Progenitor cell of endocrine pancreas (in vitro differentiated cells): ENCODE results near the gene THRB. TPM values are rescaled to one million over a fixed set of nuclear protein-coding genes. Genes with fewer than 3 reads are reported as not detected.

Experiments used
- DNase-seq: peaks from one replicate; pipeline ENCODE4 v3.0.0; 2021; ENCODE audit warnings: low spot score; ENCODE audit not compliant: unreplicated experiment
- H3K27ac Mint-ChIP-seq: 2 replicates; pipeline ENCODE4 v1.8.0; 2021; ENCODE audit warnings: mild to moderate bottlenecking, moderate library complexity, mixed read lengths
- H3K27me3 Mint-ChIP-seq: 2 replicates; pipeline ENCODE4 v1.8.0; 2021; ENCODE audit warnings: mixed read lengths
- H3K36me3 Mint-ChIP-seq: 2 replicates; pipeline ENCODE4 v1.8.0; 2022; ENCODE audit warnings: mixed read lengths; ENCODE audit not compliant: insufficient read depth
- H3K4me1 Mint-ChIP-seq: 2 replicates; pipeline ENCODE4 v1.8.0; 2021; ENCODE audit warnings: low read depth, mixed read lengths
- H3K4me3 Mint-ChIP-seq: 2 replicates; pipeline ENCODE4 v1.8.0; 2021; ENCODE audit warnings: low read depth, mild to moderate bottlenecking, moderate library complexity, mixed read lengths
- H3K9me3 Mint-ChIP-seq: 2 replicates; pipeline ENCODE4 v1.8.0; 2021; ENCODE audit warnings: low read depth, mixed read lengths
- CTCF ChIP-seq: fragments of 200-600 bp; sonication (generic); IDR thresholded peaks from one replicate; pipeline ENCODE4 v1.5.0; 2021; ENCODE audit warnings: antibody characterized with exemption, mild to moderate bottlenecking; ENCODE audit not compliant: unreplicated experiment
- total RNA-seq: library from RNA; stranded (reverse); gene quantifications from 2 replicates; pipeline ENCODE4 v1.2.1, GENCODE V29; 2021

The THRB gene
- total RNA-seq, 1 donor from 2014 or later, result 19.7 TPM

- Mint-ChIP-seq H3K27me3 (no peaks in the 10 kb centered on the region), H3K4me1 (peaks cover 3% of the 10 kb centered on the region), H3K36me3 (no peaks in the 10 kb centered on the region), H3K4me3 (no peak overlapping the region), H3K27ac (no peak overlapping the region), H3K9me3 (no peaks in the 10 kb centered on the region)
- DNase-seq, result no peak
- no peak for TF ChIP-seq CTCF
Observed at GRCh38 chr3:24344784-24345439, 149.7 kb downstream of the THRB start.

- H3K36me3 Mint-ChIP-seq, result no peaks in the 10 kb centered on the region
- peaks cover 4% of the 10 kb centered on the region for H3K4me1 Mint-ChIP-seq
- no peaks in the 10 kb centered on the region for H3K9me3 Mint-ChIP-seq
- no peak for TF ChIP-seq CTCF
- H3K27ac Mint-ChIP-seq, result no peak overlapping the region
- H3K4me3 Mint-ChIP-seq, result no peak overlapping the region
- H3K27me3 Mint-ChIP-seq, result no peaks in the 10 kb centered on the region
- DNase-seq, result no peak
Observed at GRCh38 chr3:24343084-24343783, 151.4 kb downstream of the THRB start.

GRCh38 chr3:24342275-24342674, 152.4 kb downstream of the THRB start:
- no peak overlapping the region for H3K27ac Mint-ChIP-seq
- H3K4me3 Mint-ChIP-seq, result no peak overlapping the region
- TF ChIP-seq CTCF, result no peak

GRCh38 chr3:24341668-24342067, 153.0 kb downstream of the THRB start:
- Mint-ChIP-seq H3K4me3 (no peak overlapping the region), H3K27me3 (no peaks in the 10 kb centered on the region), H3K27ac (no peak overlapping the region), H3K4me1 (peaks cover 4% of the 10 kb centered on the region), H3K36me3 (no peaks in the 10 kb centered on the region), H3K9me3 (no peaks in the 10 kb centered on the region)
- no peak for TF ChIP-seq CTCF
- DNase-seq, result no peak

More at GRCh38 chr3:24342275-24342674, 152.4 kb downstream of the THRB start:
- DNase-seq, result no peak
- no peaks in the 10 kb centered on the region for H3K27me3 Mint-ChIP-seq
- no peaks in the 10 kb centered on the region for H3K9me3 Mint-ChIP-seq
- peaks cover 4% of the 10 kb centered on the region for H3K4me1 Mint-ChIP-seq
- H3K36me3 Mint-ChIP-seq, result no peaks in the 10 kb centered on the region

GRCh38 chr3:24340966-24341365, 153.7 kb downstream of the THRB start:
- Mint-ChIP-seq H3K4me1 (peaks cover 4% of the 10 kb centered on the region), H3K27ac (no peak overlapping the region), H3K9me3 (no peaks in the 10 kb centered on the region), H3K4me3 (no peak overlapping the region), H3K36me3 (no peaks in the 10 kb centered on the region), H3K27me3 (no peaks in the 10 kb centered on the region)
- no peak for DNase-seq
- no peak for TF ChIP-seq CTCF
